GM18519 (cell line): Measurements from ENCODE around the gene ECM1.

Experiments
- ATAC-seq: cut with Tn5 transposase; IDR thresholded peaks from one replicate; pipeline ENCODE4 v1.9.1; 2021; ENCODE audit warnings: mild to moderate bottlenecking, moderate library complexity; ENCODE audit not compliant: unreplicated experiment, low FRiP score

The ECM1 gene

GRCh38 chr1:150511985-150512660, 4.2 kb downstream of the ECM1 start:
- ATAC-seq, result no peak

- ATAC-seq, result no peak
These were observed 4.9 kb downstream of the ECM1 start for GRCh38 chr1:150512846-150513245.

DNA sequence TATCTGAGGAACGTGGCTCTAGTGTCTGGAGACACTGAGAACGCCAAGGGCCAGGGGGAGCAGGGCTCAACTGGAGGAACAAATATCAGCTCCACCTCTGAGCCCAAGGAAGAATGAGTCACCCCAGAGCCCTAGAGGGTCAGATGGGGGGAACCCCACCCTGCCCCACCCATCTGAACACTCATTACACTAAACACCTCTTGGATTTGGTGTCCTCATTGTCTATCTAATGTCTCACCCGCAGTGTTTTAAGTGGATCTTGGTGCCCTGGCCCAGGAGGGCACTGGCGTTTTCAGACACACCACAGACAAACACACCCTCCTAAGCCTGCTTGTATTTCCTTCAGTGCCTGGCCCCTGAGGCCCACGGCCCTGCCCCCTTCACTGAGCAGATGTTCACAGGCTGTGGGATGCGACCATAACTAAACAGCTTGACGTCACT, 5.5 kb downstream of the ECM1 start:
- ATAC-seq, result no peak

DNA sequence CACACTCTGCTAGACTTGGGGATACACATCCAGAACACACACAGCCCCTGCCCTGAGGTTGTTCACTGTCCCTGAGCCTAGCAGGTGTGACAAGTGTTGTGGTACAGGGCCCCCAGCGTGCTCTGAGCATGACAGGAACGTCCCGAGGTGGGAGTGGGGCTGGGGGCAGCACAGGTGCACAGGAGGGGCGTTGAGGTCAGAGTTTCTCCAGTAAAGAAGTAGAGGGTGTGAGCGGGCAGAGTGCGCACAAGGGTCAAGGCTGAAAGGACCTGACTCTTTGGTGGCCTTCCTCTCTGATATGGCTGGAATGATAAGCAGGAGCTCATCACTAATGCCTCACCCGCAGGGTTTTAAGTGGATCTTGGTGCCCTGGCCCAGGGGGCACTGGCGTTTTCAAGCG, 6.4 kb downstream of the ECM1 start:
- ATAC-seq, result no peak

GRCh38 chr1:150514913-150515327, 7.0 kb downstream of the ECM1 start:
- ATAC-seq, result no peak

GRCh38 chr1:150515328-150516049, 7.6 kb downstream of the ECM1 start, which contains the start of gene FALEC:
FALEC (plus strand) TSS chr1:150515752.
- ATAC-seq, result peak; percentile 82

DNA sequence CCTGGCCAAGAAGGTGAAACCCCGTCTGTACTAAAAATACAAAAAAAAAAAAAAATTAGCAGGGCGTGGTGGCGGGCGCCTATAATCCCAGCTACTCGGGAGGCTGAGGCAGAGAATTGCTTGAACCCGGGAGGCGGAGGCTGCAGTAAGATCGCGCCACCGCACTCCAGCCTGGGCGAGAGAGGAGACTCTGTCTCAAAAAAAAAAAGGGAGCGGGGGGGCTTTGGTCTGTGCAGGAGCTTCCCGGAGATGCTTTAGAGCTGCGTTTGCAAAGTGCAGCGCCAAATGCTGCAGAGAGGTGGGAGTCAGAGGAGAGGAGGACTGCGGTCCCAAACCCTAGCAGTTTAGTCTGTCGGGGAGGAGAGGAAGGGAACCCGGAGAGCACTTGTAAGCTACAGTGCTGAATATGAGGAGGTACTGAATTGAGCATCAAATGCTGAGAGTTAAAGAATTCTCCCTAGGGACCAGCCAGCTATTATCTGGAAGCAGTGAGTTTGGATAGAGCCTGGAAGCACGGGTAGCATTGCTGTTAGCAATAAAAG, 8.2 kb downstream of the ECM1 start:
- no peak for ATAC-seq

DNA sequence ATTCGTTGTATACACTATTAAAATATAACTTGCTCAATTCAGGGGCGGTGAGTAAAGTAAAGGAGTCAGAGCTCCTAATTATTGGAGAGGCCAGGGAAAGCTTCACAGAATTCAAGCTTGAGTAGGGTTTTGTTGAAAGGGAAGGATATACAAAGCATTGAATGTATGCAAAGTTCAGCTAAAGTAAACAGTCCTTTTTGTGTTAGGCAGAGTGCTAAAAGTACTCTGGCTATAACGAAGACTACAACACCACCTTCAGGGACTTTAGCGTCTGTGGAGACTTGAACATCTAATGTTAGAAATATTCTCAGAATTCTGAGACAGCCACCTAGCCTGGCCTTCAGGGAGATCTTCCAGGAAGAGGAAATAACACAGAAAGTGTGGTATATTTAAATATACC, 8.7 kb downstream of the ECM1 start:
- ATAC-seq, result no peak

DNA sequence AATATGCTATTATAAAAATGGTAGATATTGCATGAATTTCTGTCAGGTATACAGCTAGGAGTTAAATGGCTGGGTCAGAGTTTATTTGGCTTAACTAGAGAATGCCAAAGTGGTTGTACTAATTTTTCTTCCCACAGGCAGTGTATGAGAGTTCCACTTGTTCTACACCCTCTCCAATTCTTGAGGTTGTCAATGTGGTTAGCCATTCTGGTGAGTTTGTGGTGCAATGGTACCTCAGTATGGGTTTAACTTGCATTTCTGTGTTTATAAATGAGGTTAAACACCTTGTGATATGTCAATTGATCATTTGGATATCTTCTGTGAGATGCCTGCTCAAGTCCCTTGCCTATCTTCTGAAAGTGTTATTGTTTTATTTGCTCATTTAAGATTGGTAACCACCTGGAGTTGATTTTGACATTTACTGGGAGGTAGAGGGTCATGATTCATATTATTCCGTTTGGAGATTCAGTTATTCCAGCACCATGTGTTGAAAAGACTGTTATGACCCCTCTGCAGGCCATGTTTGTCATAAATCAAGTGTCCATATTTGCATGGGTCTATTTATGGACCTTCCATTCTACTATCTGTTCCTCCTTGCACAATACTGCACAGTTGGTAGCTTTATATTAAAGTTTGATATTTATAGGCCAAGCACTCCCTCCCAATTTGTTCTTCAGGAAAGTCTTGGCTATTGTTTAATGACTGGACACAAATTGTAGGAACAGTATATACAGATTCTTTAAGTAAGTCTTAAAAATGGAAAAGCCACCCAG, 13.5 kb downstream of the ECM1 start:
- ATAC-seq, result no peak

DNA sequence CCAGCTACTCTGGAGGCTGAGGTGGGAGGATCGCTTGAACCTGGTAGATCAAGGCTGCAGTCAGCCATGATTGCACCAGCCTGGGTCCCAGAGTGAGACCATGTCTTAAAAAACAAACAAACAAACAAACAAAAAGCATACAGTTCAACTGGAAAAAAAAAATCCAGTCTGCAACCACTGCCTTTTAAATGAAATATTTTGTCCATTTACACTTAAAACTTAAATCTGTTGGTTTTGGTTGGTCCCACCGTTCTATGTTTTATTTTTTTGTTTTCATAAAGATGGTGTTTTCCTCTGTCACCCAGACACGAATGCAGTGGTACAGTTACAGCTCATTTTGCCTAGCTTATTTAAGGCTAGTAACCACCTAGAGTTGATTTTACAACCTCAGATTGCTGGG, 17.4 kb downstream of the ECM1 start:
- no peak for ATAC-seq

DNA sequence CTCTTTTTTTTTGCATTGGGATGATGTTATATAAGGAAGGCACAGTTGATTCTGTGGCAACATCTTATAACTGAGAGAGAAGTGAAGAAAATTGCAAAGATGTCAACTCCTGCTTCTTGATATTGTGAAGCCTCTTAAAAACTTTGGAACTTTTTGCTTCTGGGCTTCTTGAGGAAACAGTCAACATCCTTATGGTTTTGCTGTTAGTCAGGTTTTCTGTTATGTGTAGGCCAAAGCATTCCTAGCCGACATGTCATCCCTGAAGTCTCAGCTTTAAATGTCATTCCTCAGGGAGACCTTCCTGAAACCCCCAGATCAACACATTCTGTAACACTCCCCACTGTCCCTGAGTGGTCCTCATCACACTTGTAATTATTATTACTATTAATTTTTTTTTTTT, 20.3 kb downstream of the ECM1 start:
- ATAC-seq, result no peak

GRCh38 chr1:150529017-150529416, 21.1 kb downstream of the ECM1 start:
- ATAC-seq, result no peak

DNA sequence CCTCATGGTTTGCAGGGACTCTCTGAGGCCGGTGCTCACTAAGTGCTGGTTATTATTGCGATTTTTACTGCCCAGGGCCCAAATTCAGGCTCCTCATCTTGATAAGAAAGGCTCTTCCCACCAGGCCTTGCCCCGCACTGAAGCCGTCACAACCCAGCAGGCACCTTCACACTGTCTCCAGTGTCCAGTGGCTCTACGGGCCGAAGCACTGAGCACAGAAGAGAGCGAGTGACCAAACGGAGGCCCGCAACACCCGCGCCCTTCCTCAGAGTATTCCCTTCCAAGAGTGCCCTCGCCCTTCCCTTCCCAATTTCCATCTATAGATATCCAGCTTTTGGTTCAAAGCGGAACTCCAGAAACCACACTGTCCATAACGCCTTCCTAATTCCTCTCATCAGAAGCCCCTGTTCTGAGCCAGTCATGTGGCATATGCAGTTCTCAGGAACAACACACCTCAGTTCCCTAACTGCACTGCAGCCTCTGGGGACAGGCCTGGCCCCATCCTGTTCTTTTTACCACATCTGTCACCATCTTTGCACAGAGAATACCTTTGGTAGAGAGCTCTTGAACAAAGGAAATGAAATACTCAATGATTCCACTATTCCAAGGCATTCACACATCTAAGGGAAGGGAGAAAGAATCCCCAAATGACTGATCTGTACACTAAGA, 22.7 kb downstream of the ECM1 start:
- ATAC-seq, result no peak

DNA sequence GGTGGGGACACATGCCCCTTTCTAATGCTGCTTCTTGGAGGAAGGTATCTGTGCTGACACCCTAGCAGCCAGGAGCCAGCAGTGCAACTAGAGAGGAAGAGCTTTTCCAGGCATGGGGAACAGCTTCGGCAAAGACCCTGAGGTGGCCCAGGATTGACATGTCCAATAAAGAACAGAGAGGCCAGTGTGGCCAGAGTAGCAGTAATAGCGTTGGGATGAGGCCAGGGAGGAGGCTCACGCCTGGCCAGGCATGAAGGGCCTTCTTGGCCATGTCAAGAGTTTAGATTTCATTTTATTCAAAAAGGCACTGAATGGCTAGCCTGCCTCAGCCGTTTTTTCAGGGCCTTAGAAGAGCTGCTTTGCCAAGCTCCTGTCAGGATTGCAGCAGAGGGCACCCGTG, 25.0 kb downstream of the ECM1 start:
- no peak for ATAC-seq

DNA sequence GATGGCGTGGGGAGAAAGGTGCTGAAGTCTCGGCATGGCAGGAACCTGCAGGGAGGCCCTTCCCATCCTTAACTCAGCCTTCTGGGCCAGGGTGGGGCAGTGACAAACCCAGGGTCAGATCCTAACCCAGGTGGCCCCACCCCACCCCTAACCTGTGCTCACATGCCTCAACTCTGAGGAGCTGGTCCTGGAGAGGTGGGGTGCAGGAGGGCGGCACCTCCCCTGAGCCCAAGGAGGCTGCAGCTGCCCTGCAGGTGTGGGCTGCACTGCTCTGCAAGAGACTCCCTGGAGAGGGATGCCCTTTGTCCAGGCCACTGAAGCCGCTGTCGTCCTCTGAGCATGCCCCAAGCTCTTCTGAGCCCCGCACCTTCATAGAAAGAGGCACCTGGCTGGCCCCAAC, 26.1 kb downstream of the ECM1 start:
- no peak for ATAC-seq

DNA sequence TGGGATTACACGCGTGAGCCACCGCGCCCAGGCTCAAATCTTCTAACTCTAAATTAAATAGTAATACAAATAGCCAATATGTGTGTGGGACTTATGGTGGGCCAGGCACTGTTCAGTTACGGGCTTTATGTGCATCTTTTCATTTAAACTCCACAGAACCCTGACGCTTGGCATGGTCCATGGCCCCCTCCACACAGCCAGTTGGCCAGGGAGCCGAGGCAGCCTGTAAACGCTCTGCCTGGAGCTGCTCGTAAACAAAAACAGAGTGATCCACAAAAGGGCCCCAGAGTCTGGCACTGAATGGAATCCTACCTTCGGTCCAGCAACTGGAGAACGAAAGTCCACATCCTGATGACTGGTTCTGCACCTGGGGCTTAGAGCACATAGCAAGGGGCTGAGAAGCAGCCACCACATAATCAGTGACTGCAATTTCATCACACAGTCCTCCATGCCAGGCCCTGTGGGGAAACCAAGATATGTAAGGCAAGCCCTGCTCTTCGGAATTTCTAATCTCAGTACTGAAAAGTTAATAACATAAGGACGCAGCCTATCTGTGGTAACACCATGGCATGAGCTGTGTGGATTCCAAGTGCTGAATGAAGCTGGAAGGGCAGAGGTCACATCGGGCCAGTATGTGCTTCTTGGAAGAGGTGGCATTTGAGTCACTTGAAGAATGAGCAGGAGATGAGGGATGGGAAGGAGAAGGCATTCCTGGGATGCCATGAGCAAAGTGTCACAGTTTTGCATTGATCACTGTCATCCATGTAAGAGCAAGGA, 27.8 kb downstream of the ECM1 start:
- ATAC-seq, result no peak

GRCh38 chr1:150536836-150537731, 29.2 kb downstream of the ECM1 start:
- no peak for ATAC-seq

- ATAC-seq, result no peak
These were observed 30.1 kb downstream of the ECM1 start for GRCh38 chr1:150537732-150538684.
